VCaP (cell line): ENCODE data around the gene TMEM44.

Experiments used
- H3K27ac ChIP-seq: fragments of 450-650 bp; 2 replicates; pipeline ENCODE4 v1.5.1; 2017
- TF ChIP-seq, protein P1 (sequence below): fragments of 450-650 bp; conservative IDR thresholded peaks from 2 replicates; pipeline ENCODE4 v1.5.1; 2017; ENCODE audit warnings: mild to moderate bottlenecking, moderate library complexity

Gene TMEM44

DNA sequence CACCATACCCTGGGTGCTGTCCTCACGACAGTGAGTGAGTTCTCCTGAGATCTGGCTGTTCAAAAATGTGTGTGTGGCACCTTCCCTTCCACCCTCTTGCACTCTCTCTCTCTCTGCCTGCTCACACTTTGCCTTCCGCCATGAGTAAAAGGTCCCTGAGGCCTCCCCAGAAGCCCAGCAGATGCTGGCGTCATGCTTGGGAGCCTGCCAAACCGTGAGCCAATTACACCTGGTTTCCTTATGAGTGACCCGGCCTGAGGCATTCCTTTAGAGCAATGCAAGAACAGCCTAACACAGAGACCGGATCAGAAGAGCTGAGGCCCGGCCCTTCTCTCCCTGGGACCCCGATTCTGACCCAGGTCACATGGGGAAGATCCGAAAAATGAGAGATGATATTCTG is 15.4 kb downstream of the TMEM44 start:
- TF ChIP-seq, protein P1, sequence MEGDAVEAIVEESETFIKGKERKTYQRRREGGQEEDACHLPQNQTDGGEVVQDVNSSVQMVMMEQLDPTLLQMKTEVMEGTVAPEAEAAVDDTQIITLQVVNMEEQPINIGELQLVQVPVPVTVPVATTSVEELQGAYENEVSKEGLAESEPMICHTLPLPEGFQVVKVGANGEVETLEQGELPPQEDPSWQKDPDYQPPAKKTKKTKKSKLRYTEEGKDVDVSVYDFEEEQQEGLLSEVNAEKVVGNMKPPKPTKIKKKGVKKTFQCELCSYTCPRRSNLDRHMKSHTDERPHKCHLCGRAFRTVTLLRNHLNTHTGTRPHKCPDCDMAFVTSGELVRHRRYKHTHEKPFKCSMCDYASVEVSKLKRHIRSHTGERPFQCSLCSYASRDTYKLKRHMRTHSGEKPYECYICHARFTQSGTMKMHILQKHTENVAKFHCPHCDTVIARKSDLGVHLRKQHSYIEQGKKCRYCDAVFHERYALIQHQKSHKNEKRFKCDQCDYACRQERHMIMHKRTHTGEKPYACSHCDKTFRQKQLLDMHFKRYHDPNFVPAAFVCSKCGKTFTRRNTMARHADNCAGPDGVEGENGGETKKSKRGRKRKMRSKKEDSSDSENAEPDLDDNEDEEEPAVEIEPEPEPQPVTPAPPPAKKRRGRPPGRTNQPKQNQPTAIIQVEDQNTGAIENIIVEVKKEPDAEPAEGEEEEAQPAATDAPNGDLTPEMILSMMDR: no peak

DNA sequence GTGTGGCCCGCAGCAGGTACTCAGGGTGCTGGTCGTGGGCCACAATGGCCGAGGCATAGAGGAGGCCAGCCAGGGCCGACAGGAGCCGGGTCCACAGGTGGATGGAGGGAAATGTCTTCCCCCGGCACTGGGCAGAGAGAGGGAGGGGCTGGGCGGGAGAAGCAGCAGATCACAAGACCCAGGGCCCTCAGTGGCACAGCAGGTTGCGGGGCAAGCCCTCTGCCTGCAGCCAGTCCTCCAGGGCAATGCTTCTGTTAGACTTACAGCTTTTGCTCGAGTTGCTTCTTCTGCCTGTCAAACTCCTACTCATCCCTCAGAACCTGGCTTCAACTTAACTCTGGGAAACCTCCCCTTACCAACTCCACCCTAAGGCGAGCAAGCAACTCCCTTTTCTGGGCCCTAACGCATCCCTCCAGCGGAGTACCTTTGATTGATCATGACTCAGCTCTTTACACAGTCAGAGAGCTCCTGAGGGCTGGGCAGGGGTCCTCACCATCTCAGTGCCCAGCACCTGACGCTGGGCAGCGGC is 16.0 kb downstream of the TMEM44 start:
- TF ChIP-seq, protein P1: no peak
- no peak overlapping the region for H3K27ac ChIP-seq

More for the DNA sequence above, 15.4 kb downstream of the TMEM44 start:
- H3K27ac ChIP-seq: no peak overlapping the region

DNA sequence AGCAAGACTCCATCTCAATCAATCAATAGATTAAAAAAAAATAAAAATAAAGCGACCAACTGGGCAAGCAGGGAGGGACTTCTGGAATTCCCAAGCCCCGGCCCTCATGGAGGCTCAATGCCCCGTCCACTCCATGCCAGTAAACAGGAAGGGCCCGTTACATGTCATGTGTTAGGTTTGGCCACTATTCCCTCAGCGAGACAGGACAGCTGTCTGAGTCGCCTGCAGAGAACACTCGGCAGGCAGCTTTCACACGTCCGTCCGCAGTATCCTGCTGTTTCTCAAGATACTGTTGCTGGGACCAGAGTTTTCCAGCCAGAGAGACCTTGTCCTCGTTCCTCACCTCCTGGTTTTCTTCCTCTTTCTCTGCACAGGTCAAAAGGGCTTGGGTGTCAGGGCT is 18.0 kb downstream of the TMEM44 start:
- no peak overlapping the region for H3K27ac ChIP-seq
- TF ChIP-seq, protein P1: no peak

DNA sequence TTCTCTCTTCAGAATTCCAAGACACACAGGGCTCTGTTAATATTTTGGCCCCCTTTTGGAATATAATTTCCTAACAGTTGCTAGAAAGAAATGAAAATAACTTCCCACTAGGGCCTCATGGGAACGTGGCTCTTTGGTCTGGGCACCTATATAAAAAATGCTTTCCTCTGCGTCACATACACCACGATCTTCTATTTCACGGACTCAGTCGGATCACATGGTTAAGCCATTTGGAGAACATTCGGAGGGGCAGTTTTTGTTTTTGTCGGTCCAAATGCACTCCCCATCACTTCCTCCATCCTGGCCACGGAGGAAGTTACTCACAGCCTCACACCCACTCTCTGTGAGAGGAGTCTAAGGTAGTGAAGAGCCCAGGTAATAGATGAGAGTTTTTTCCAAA is 21.0 kb downstream of the TMEM44 start:
- no peak overlapping the region for H3K27ac ChIP-seq

DNA sequence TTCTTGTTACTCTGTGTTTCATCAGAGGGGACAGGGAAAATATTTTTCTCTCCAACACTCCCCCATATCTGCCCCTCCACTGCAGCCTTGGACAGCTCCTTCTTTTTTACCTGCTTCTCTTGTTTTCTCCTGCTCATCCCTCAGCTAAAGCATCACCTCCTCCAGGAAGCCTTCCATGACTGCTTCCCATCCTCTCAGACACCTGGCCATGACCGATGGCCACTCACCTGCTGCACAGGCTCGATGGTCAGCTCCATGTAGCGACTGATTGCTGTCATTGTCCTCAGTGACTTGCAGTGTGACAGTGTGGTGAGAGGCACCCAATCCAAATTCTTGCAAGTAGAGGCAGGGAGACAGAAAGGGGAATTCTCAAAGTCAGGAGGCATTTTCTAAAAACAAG is 22.5 kb downstream of the TMEM44 start:
- TF ChIP-seq, protein P1: no peak

More for the DNA sequence above, 21.0 kb downstream of the TMEM44 start:
- TF ChIP-seq, protein P1: no peak

DNA sequence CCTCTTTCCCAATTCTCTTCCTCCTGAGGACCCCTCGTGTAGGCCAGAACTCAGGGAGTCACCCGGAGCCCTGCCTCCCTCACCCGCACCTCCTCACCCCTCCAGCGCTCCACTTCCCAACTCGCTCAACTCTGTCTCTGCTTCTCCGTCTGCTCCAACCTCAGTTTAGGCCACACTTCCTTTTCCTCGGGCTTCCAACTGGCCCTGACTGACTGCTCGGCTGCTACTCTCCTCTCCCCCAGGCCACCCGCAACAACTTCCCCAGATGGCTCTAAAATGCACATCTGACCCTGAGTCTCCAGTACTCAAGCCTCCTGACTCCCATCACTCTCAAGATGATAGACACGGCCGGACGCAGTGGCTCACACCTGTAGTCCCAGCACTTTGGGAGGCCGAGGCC is 23.6 kb downstream of the TMEM44 start:
- TF ChIP-seq, protein P1: no peak
- no peak overlapping the region for H3K27ac ChIP-seq

More for the DNA sequence above, 22.5 kb downstream of the TMEM44 start:
- H3K27ac ChIP-seq: no peak overlapping the region

DNA sequence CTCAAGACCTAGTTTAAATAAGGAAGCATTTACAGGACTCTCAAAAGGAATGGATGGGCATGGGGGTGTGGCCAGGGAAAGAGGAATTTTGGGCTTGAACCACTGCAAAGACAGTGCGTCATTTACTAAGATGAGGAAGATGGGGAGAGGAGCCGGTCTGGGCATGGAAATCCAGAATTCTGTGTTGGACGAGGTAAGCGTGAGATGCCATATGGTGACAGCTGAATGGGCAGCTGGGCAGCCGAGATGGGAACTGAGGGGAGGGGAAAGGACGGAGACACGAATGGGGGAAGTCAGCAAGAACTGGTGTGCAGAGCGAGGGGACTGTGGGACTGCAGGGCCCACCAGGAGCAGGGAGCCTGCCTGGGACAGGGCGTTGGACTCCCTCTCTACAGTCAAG is 24.2 kb downstream of the TMEM44 start:
- no peak overlapping the region for H3K27ac ChIP-seq
- TF ChIP-seq, protein P1: no peak
